Hepatocyte (in vitro differentiated cells): ENCODE measurements around the gene WDR4. TPM values are rescaled to one million over a fixed set of nuclear protein-coding genes. Genes with fewer than 3 reads are reported as not detected.
"Not testable (repeated sequence)": the region's sequence is repeated elsewhere in the genome, so short reads cannot be mapped to it uniquely, and the experiment has no call there.

Source experiments
- DNase-seq: peaks from one replicate; pipeline ENCODE4 v3.0.0-alpha.2; 2016; ENCODE audit warnings: low spot score
- H2AFZ ChIP-seq: fragments of 200-600 bp; sonication (generic); 2 replicates; pipeline ENCODE4 v1.6.0; 2016; ENCODE audit warnings: antibody characterized with exemption, mild to moderate bottlenecking
- H3K27ac ChIP-seq: fragments of 200-600 bp; sonication (generic); 2 replicates; pipeline ENCODE4 v1.5.1; 2016; ENCODE audit warnings: mild to moderate bottlenecking
- H3K27me3 ChIP-seq: fragments of 200-600 bp; sonication (generic); 2 replicates; pipeline ENCODE4 v1.6.1; 2016
- H3K36me3 ChIP-seq: fragments of 200-600 bp; sonication (generic); replicated peaks from 2 replicates; pipeline ENCODE4 v1.5.1; 2016; ENCODE audit warnings: low read depth; ENCODE audit not compliant: insufficient read depth
- H3K4me1 ChIP-seq: fragments of 200-600 bp; sonication (generic); 2 replicates; pipeline ENCODE4 v1.5.1; 2016; ENCODE audit warnings: mild to moderate bottlenecking, moderate library complexity; ENCODE audit not compliant: insufficient read depth
- H3K4me2 ChIP-seq: fragments of 200-600 bp; sonication (generic); 2 replicates; pipeline ENCODE4 v1.6.0; 2016
- H3K4me3 ChIP-seq: fragments of 200-600 bp; sonication (generic); 2 replicates; pipeline ENCODE4 v1.5.1; 2016; ENCODE audit warnings: mild to moderate bottlenecking
- H3K79me2 ChIP-seq: fragments of 200-600 bp; sonication (generic); 2 replicates; pipeline ENCODE4 v1.6.0; 2017; ENCODE audit warnings: mild to moderate bottlenecking
- H3K9me2 ChIP-seq: fragments of 200-600 bp; sonication (generic); replicated peaks from 2 replicates; pipeline ENCODE4 v1.6.0; 2017; ENCODE audit warnings: mild to moderate bottlenecking; ENCODE audit not compliant: insufficient read depth
- H3K9me3 ChIP-seq: fragments of 200-600 bp; sonication (generic); 2 replicates; pipeline ENCODE4 v1.5.1; 2016; ENCODE audit warnings: low read depth, mild to moderate bottlenecking
- H4K20me1 ChIP-seq: fragments of 200-600 bp; sonication (generic); 2 replicates; pipeline ENCODE4 v1.6.0; 2016; ENCODE audit warnings: mild to moderate bottlenecking; ENCODE audit not compliant: insufficient read depth, poor library complexity, severe bottlenecking
- EZH2 ChIP-seq: fragments of 200-600 bp; sonication (generic); IDR thresholded peaks from 2 replicates; pipeline ENCODE4 v1.6.1; 2016; ENCODE audit warnings: antibody characterized with exemption, mild to moderate bottlenecking, borderline replicate concordance
- EZH2phosphoT487 ChIP-seq: fragments of 200-600 bp; sonication (generic); IDR thresholded peaks from one replicate; pipeline ENCODE4 v1.6.1; 2018; ENCODE audit warnings: antibody characterized with exemption, mild to moderate bottlenecking, low read depth, moderate library complexity; ENCODE audit not compliant: unreplicated experiment, severe bottlenecking
- WGBS: methylation state at CpG from one replicate; pipeline ENCODE4 v1.1.6; 2016; ENCODE audit warnings: low lambda C conversion rate; ENCODE audit errors: missing lambda C conversion rate; 5-methylcytosine and 5-hydroxymethylcytosine counted together
- polyA plus RNA-seq: library from polyadenylated mRNA; unstranded; fragments of >200 nt; fragmentation: Nextera tagmentation; extraction: Ambion mirVana; gene quantifications from 2 replicates; pipeline ENCODE4 v1.2.1, GENCODE V29; 2016
- total RNA-seq: library from RNA; depleted of rRNA; stranded (reverse); fragments of >200 nt; gene quantifications from 2 replicates; pipeline ENCODE4 v1.2.3, GENCODE V29; 2014
- TF ChIP-seq, protein P1 (sequence below): fragments of 200-600 bp; sonication (generic); IDR thresholded peaks from 2 replicates; pipeline ENCODE4 v1.5.1; 2016; ENCODE audit warnings: antibody characterized with exemption, mild to moderate bottlenecking; ENCODE audit not compliant: poor library complexity

The WDR4 gene
- total and polyA plus RNA-seq, 2 experiments from 2014 or later, result 6.4 to 11.1 TPM

DNA sequence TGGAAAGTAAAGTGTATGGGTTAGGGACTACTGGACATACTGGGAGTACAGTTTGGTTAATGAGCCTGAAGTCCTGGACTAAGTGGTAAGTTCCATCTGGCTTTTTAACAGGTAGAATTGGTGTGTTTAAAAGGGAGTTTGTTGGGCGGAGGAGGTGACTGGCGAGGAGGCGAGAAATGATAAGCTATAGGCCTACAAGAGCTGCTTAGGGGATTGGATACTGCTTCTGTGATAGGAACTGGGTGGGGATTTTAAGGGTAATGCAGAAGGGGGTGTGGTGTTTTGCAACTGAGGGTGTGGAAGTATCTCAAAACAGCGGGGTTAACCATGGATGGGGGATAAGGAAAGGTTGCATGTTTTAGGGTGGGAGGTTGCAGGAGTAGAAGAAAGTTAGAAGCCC, 42.6 kb upstream of the WDR4 start:
- no peaks in the 10 kb centered on the region for H3K27me3 ChIP-seq
- peaks cover 6% of the 10 kb centered on the region for H3K4me1 ChIP-seq
- H3K4me3 ChIP-seq, result no peak overlapping the region
- TF ChIP-seq EZH2phosphoT487 (no peak), EZH2 (no peak)
- TF ChIP-seq, protein P1, sequence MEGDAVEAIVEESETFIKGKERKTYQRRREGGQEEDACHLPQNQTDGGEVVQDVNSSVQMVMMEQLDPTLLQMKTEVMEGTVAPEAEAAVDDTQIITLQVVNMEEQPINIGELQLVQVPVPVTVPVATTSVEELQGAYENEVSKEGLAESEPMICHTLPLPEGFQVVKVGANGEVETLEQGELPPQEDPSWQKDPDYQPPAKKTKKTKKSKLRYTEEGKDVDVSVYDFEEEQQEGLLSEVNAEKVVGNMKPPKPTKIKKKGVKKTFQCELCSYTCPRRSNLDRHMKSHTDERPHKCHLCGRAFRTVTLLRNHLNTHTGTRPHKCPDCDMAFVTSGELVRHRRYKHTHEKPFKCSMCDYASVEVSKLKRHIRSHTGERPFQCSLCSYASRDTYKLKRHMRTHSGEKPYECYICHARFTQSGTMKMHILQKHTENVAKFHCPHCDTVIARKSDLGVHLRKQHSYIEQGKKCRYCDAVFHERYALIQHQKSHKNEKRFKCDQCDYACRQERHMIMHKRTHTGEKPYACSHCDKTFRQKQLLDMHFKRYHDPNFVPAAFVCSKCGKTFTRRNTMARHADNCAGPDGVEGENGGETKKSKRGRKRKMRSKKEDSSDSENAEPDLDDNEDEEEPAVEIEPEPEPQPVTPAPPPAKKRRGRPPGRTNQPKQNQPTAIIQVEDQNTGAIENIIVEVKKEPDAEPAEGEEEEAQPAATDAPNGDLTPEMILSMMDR, result no peak
- no peaks in the 10 kb centered on the region for H4K20me1 ChIP-seq
- 93% methylated on average over 4 of the region's 4 CpGs for WGBS
- H3K36me3 ChIP-seq, result no peaks in the 10 kb centered on the region
- H3K9me3 ChIP-seq, result no peaks in the 10 kb centered on the region
- no peak for DNase-seq
- H3K4me2 ChIP-seq, result no peak overlapping the region
- no peaks in the 10 kb centered on the region for H3K9me2 ChIP-seq
- H3K79me2 ChIP-seq, result no peaks in the 10 kb centered on the region
- no peak overlapping the region for H3K27ac ChIP-seq
- no peak overlapping the region for H2AFZ ChIP-seq

DNA sequence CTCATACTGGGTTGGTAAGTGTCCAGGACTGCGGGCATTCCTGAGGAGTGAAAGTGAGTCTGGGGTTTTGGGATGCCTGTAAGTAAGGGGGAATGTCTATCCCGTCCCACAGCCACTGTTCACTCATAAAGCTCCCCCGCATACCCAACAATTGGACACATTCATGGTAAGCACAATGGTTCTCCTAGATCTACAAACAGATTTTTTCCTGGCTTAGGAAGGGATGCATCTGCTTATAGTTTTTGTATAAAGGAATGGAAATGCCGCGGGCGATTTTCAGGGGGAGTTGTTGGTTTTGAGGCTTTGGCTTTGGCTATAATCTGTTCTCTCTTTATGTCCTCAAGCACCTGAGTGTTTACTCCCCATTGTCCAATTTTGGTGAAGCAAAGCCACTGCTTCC, 39.0 kb upstream of the WDR4 start:
- TF ChIP-seq EZH2 (no peak), EZH2phosphoT487 (no peak)
- TF ChIP-seq, protein P1, result no peak
- 96% methylated on average over 6 of the region's 6 CpGs for WGBS
- no peak for DNase-seq
- Histone ChIP-seq H3K9me2 (no peaks in the 10 kb centered on the region), H3K9me3 (no peaks in the 10 kb centered on the region), H3K79me2 (no peaks in the 10 kb centered on the region), H3K4me1 (no peaks in the 10 kb centered on the region), H3K27ac (no peak overlapping the region), H2AFZ (no peak overlapping the region), H3K27me3 (no peaks in the 10 kb centered on the region), H3K4me3 (no peak overlapping the region), H3K4me2 (no peak overlapping the region), H4K20me1 (no peaks in the 10 kb centered on the region), H3K36me3 (no peaks in the 10 kb centered on the region)

DNA sequence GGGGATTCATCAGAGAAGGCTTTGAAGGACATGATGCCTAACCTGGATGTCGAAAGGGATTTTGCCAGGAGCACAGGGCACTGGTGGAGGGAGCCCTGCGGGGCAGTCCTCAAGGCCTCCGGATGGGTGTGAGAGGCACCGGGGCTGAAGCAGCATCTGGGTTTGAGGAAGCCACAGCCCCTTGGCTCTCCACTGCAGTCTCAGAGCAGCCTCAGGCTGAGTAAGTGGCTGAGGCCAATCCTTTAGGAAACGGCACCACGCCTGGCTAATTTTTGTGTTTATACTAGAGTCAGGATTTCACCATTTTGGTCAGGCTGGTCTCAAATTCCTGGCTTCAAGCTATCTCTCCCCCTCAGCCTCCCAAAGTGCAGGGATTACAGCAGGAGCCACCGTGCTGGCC, 34.1 kb upstream of the WDR4 start:
- H3K79me2 ChIP-seq, result no peaks in the 10 kb centered on the region
- WGBS, result 81% methylated on average over 7 of the region's 7 CpGs

DNA sequence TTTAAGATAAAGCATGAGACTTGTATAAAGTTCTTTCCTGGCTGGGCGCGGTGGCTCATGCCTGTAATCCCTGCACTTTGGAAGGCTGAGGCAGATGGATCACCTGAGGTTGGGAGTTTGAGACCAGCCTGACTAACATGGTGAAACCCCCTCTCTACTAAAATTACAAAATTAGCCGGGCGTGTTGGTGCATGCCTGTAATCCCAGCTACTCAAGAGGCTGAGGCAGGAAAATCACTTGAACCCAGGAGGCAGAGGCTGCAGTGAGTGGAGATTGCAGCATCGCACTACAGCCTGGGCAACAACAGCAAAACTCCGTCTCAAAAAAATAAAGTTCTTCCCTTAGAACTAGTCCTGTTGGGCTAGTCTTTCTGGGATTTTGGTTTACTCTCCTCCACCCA, 32.6 kb upstream of the WDR4 start:
- 96% methylated on average over 6 of the region's 6 CpGs for WGBS
- not testable (repeated sequence) for H2AFZ ChIP-seq, H3K27me3 ChIP-seq, H3K9me2 ChIP-seq, H3K79me2 ChIP-seq, H3K9me3 ChIP-seq, H4K20me1 ChIP-seq, H3K36me3 ChIP-seq, H3K4me3 ChIP-seq, H3K4me1 ChIP-seq, DNase-seq, H3K4me2 ChIP-seq, H3K27ac ChIP-seq

More for the DNA sequence above, 34.1 kb upstream of the WDR4 start:
- DNase-seq, result no peak
- Histone ChIP-seq H3K4me2 (no peak overlapping the region), H3K27ac (no peak overlapping the region), H3K4me1 (no peaks in the 10 kb centered on the region), H4K20me1 (no peaks in the 10 kb centered on the region), H3K9me3 (no peaks in the 10 kb centered on the region), H3K9me2 (no peaks in the 10 kb centered on the region), H3K4me3 (no peak overlapping the region), H2AFZ (no peak overlapping the region), H3K27me3 (no peaks in the 10 kb centered on the region), H3K36me3 (no peaks in the 10 kb centered on the region)
- TF ChIP-seq, protein P1, result no peak
- TF ChIP-seq EZH2phosphoT487 (no peak), EZH2 (no peak)

DNA sequence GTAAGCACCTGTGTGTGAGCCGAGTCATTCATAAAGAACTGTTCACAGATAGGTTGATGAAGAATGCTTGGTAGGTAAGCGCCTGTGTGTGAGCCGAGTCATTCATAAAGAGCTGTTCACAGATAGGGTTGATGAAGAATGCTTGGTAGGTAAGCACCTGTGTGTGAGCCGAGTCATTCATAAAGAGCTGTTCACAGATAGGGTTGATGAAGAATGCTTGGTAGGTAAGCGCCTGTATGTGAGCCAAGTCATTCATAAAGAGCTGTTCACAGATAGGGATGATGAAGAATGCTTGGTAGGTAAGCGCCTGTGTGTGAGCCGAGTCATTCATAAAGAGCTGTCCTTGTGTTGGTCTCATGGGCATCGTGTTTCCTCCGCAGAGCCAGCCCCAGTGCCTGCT, 29.1 kb upstream of the WDR4 start:
- WGBS, result 94% methylated on average over 9 of the region's 9 CpGs
- H3K9me3 ChIP-seq, H3K79me2 ChIP-seq, H3K4me3 ChIP-seq, H2AFZ ChIP-seq, H3K27ac ChIP-seq, H3K9me2 ChIP-seq, DNase-seq, H3K36me3 ChIP-seq, H3K4me2 ChIP-seq, H3K4me1 ChIP-seq, H4K20me1 ChIP-seq, H3K27me3 ChIP-seq: not testable (repeated sequence)
